Activated CD8-positive, alpha-beta memory T cell treated with anti-CD3 and anti-CD28 coated beads for 36 hours (primary cell): ENCODE results near the gene MYCBPAP. TPM values are rescaled to one million over a fixed set of nuclear protein-coding genes. Genes with fewer than 3 reads are reported as not detected.

Experiments
- CTCF ChIA-PET: fragments of 350-600 bp; sonication (Branson Sonifier 250); formaldehyde crosslinking; loops from one replicate; lab custom pipeline; 2021; ENCODE audit warnings: antibody characterized with exemption; lab: Charles Lee
- POLR2A ChIA-PET: fragments of 350-600 bp; sonication (Branson Sonifier 250); formaldehyde crosslinking; loops from one replicate; lab custom pipeline; 2021; ENCODE audit warnings: antibody characterized with exemption; lab: Charles Lee
- total RNA-seq, 2 experiments: library from RNA; stranded (reverse); gene quantifications; one replicate each; pipeline ENCODE4 v1.2.3, GENCODE V29; 2021

Gene MYCBPAP
- total RNA-seq, 2 experiments from 2014 or later = 1.2 to 1.3 TPM

- ChIA-PET CTCF (no interaction called here), POLR2A (no interaction called here)
Observed at GRCh38 chr17:50569592-50569991, 61.4 kb downstream of the MYCBPAP start.

DNA sequence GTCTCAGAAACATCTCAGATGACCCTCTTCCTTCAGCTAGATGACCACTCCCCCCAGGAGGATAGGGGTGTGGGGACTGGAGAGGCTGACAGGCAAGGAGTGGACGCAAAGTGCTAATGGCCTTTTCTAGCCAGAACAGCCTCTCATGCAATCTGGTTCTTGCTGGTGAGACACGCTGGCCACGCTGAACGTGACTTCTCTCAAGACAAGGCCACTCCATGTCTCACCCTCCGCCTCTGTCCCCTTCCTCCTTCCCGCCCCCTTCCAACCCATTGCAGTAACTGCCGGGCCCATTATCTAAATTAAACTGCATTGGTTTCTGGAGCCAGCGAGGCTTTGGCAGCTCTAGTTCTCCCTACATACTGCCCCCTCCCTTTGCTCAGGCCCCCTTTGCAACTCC is 61.8 kb downstream of the MYCBPAP start:
- CTCF ChIA-PET = interaction anchor here (0.6 kb wide), 1 partner anchor 55 kb away, joined by 4 read pairs; no protein-coding TSS in a partner anchor
- POLR2A ChIA-PET = no interaction called here

GRCh38 chr17:50570528-50570927 is 62.3 kb downstream of the MYCBPAP start:
- POLR2A ChIA-PET = no interaction called here
- CTCF ChIA-PET = interaction anchor here (0.6 kb wide), 1 partner anchor 55 kb away, joined by 4 read pairs; no protein-coding TSS in a partner anchor

DNA sequence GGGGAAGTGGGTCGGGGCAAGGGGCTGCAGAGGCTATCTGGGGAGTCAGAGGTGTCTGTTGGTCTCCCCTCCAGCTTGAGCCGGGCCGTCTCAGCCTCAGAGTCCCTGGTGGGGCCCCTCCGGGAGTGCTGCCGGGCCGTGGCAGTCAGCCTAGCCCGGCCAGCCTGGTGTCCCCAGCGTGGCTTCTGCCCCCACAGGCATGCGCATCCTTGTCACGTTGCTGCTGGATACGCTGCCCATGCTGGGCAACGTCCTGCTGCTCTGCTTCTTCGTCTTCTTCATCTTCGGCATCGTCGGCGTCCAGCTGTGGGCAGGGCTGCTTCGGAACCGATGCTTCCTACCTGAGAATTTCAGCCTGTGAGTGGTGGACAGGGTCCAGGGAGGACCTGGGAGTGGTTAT is 63.4 kb downstream of the MYCBPAP start:
- CTCF ChIA-PET = interaction anchor here (0.5 kb wide), 1 partner anchor 741 kb away, joined by 3 read pairs; no protein-coding TSS in a partner anchor
- POLR2A ChIA-PET = no interaction called here

DNA sequence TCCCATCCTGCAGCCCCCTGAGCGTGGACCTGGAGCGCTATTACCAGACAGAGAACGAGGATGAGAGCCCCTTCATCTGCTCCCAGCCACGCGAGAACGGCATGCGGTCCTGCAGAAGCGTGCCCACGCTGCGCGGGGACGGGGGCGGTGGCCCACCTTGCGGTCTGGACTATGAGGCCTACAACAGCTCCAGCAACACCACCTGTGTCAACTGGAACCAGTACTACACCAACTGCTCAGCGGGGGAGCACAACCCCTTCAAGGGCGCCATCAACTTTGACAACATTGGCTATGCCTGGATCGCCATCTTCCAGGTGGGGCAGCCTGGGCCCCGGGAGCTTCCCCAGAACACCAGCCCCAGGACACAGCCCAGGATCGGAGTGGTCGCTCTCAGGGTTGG is 64.3 kb downstream of the MYCBPAP start:
- CTCF ChIA-PET = no interaction called here
- POLR2A ChIA-PET = no interaction called here

DNA sequence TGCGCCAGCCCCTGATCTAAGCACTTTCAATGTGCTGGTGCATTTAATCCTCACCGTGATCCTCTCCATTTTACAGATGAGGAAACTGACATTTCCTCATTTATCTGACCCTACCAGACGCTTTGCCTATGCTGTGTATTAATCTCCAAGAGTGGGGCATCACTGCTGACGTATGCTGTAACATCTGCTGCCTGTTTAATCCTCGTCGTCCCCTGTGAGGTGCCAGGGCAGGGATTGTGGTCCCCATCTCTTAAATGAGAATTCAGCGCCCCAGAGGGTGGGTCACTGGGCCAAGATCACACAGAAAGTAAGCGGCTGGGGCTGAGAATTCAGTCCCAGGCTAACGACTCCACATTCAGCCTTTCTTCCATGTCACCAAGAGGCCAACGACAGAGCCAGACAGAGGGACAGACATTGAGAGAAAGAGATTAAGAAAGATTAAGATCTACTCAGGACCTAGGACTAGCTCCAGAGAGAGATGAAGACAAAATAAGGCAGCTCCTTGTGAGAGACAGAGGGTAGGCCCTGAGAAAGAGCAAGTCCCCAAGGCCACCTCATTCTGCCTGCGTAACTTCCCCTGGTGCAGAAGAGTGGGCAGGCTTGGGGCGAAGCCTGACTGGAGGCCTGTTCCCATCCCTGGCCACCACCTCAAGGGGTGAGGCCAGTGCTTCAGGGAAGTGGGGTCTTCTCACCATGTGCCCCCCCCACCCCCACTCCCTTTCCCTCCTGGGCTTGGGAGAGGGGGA is 65.8 kb downstream of the MYCBPAP start:
- ChIA-PET CTCF (no interaction called here), POLR2A (interaction anchor here (0.6 kb wide), 1 partner anchor 11 kb away, joined by 3 read pairs; no protein-coding TSS in a partner anchor)

- ChIA-PET POLR2A (no interaction called here), CTCF (interaction anchor here (0.5 kb wide), 1 partner anchor 129 kb away, joined by 3 read pairs; no protein-coding TSS in a partner anchor)
Observed at GRCh38 chr17:50575581-50576210, 67.5 kb downstream of the MYCBPAP start.

- CTCF ChIA-PET = no interaction called here
- POLR2A ChIA-PET = no interaction called here
Observed at GRCh38 chr17:50576864-50577263, 68.6 kb downstream of the MYCBPAP start.

DNA sequence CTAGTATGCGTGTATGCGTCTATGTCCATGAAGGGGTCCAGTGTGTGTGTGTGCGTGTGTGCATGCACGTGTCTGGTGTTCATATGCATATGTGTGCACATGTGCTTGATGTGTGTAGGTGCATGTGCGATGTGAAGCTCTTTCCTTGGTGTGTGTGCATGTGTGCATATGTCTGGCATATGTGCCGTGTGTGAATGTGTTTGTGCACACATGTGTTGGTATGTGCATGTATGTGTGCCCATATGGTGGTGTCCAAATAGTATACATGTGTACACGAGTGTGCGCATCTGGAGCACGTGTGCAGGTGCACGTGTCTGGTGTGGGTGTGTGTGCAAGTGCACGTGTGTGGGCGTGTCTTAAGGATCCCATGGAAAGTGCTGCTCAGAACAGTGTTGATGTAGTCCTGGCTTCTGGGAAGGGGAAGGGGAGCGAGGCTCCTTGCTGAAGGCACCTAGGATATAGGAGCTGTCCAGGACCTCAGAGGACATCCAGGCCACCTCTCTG is 69.3 kb downstream of the MYCBPAP start:
- POLR2A ChIA-PET = no interaction called here

GRCh38 chr17:50578173-50578572 is 69.9 kb downstream of the MYCBPAP start:
- POLR2A ChIA-PET = no interaction called here
- CTCF ChIA-PET = no interaction called here

More for the DNA sequence above, 69.3 kb downstream of the MYCBPAP start:
- CTCF ChIA-PET = no interaction called here

GRCh38 chr17:50579399-50579798 is 71.2 kb downstream of the MYCBPAP start:
- ChIA-PET CTCF (no interaction called here), POLR2A (no interaction called here)

GRCh38 chr17:50580646-50581045 is 72.4 kb downstream of the MYCBPAP start:
- ChIA-PET POLR2A (no interaction called here), CTCF (no interaction called here)

Other genes starting within 250 kb of the MYCBPAP start
- gene TMEM92, start 234.0 kb upstream of the MYCBPAP start, total RNA-seq = not detected
- gene XYLT2, start 162.3 kb upstream of the MYCBPAP start, total RNA-seq = 10 to 100 TPM; 32.0 to 33.7 TPM
- 10 to 100 TPM; 76.4 to 84.6 TPM for gene MRPL27, start 135.3 kb upstream of the MYCBPAP start, total RNA-seq
- gene EME1, start 135.2 kb upstream of the MYCBPAP start, total RNA-seq = 10 to 100 TPM; 28.1 to 30.4 TPM
- 100 to 1,000 TPM; 122 to 123 TPM for gene LRRC59, start 110.9 kb upstream of the MYCBPAP start, total RNA-seq
- 10 to 100 TPM; 11.3 to 14.1 TPM for gene ACSF2, start 82.2 kb upstream of the MYCBPAP start, total RNA-seq
- gene CHAD, start 39.6 kb upstream of the MYCBPAP start, total RNA-seq = not detected
- gene RSAD1, start 29.6 kb upstream of the MYCBPAP start, total RNA-seq = 10 to 100 TPM; 44.2 to 46.9 TPM
- gene EPN3, start 24.3 kb downstream of the MYCBPAP start, total RNA-seq = not detected
- gene SPATA20, start 38.7 kb downstream of the MYCBPAP start, total RNA-seq = 10 to 100 TPM; 34.8 to 35.0 TPM
- under 1 TPM; 0.06 to 0.10 TPM for gene CACNA1G, start 52.3 kb downstream of the MYCBPAP start, total RNA-seq
- gene ABCC3, start 126.4 kb downstream of the MYCBPAP start, total RNA-seq = not detected
- gene ANKRD40, start 199.5 kb downstream of the MYCBPAP start, total RNA-seq = 10 to 100 TPM; 47.8 to 50.3 TPM
- 100 to 1,000 TPM; 107 to 112 TPM for gene LUC7L3, start 211.2 kb downstream of the MYCBPAP start, total RNA-seq